ENCODE results near the gene BPI.
"Not testable (repeated sequence)": the region's sequence is repeated elsewhere in the genome, so short reads cannot be mapped to it uniquely, and the experiment has no call there.

Gene BPI

DNA sequence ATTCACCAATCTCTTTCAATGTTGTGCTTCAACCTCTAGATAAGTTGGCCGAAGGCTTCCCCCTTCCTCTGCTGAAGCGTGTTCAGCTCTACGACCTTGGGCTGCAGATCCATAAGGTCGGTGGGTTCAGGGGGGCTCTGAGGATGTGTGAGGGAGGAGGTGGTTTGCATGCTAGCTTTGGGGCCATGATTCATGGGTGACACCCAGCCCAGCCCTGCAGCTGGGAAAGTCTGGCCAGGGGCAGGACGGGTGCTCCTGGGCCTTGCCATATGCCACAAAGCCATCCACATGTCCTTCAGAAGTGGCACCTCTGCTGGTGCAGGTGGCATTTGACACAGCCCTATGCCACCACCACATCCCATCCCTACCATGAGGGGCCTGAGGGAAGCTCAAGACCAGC is 69.9 kb downstream of the BPI start:
- no peak overlapping the region for H3K27ac ChIP-seq (ENCODE audit: low read depth, low read length)
- H2AK5ac ChIP-seq (ENCODE audit: low read length): no peak overlapping the region
- H2BK120ac ChIP-seq (ENCODE audit: insufficient read depth, low read length, poor library complexity): no peak overlapping the region
- no peak overlapping the region for H3K4me3 ChIP-seq (ENCODE audit: low read depth, low read length)
- H3K79me2 ChIP-seq (ENCODE audit: control insufficient read depth, insufficient read depth, low read length, poor library complexity): no peaks in the 10 kb centered on the region
- no peak overlapping the region for H2AFZ ChIP-seq (ENCODE audit: insufficient read depth, low read length, poor library complexity)
- no peaks in the 10 kb centered on the region for H3K27me3 ChIP-seq (ENCODE audit: insufficient read depth, low read length)
- no peak overlapping the region for H2BK5ac ChIP-seq (ENCODE audit: low read depth, low read length, poor library complexity)
- H3K4me1 ChIP-seq (ENCODE audit: control insufficient read depth in 1 of 2, insufficient read depth in 2 of 2, low read length in 2 of 2): no peaks in the 10 kb centered on the region
- no peak overlapping the region for H4K91ac ChIP-seq (ENCODE audit: low read depth, low read length)
- no peak overlapping the region for H3K14ac ChIP-seq (ENCODE audit: low read length)
- no peak overlapping the region for H3K4me2 ChIP-seq (ENCODE audit: low read length)
- H3K23ac ChIP-seq (ENCODE audit: low read length): no peak overlapping the region
- no peak overlapping the region for H3K18ac ChIP-seq (ENCODE audit: low read length)
- peaks cover 2% of the 10 kb centered on the region for H3K9me3 ChIP-seq (ENCODE audit: insufficient read depth, low read depth, low read length)
- no peak for DNase-seq
- H3K36me3 ChIP-seq (ENCODE audit: control insufficient read depth in 1 of 2, insufficient read depth in 2 of 2, low read length in 2 of 2): no peaks in the 10 kb centered on the region
- no peak overlapping the region for H4K12ac ChIP-seq (ENCODE audit: low read depth, low read length)
- H3K9ac ChIP-seq (ENCODE audit: low read length): no peak overlapping the region
- no peak overlapping the region for H2BK12ac ChIP-seq (ENCODE audit: low read length)
- WGBS (ENCODE audit: extremely low coverage, insufficient coverage, insufficient read length): no CpG with 5 or more reads among the region's 5 CpGs
- no peak overlapping the region for H3K4ac ChIP-seq (ENCODE audit: low read depth, low read length)
- no peak overlapping the region for H4K8ac ChIP-seq (ENCODE audit: low read depth, low read length)
- H3K79me1 ChIP-seq (ENCODE audit: low read length): no peaks in the 10 kb centered on the region

DNA sequence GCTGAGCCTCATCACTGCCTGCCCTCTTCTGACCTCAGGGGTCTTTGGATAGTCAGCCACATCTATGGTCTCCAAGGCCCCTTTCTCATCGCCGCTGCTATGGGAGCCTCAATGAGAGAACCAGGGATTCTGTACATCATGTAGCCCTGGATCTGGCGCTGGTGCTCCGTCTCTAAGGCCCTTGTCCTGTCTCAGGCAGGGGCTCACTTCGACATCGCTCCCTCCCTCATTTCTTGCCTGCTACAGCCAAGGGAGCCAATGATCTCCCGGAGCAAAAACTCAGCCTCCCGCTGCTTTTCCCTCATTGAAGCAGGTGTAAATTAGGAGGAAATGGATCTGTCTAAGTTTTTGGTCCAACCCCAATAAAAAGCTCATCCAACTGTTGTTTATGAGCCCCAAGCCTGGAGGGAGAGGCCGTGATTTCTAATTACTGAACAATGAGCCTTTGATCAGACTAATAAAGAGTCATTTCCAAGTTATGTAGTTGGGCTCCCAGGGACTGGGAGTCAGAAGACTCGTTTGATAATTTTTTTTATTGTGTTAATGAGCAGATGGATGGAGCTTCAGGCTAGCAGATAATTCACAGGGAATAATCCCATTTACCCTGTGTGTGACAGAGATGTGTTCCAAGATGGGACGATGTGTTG is 73.2 kb downstream of the BPI start:
- no peak overlapping the region for H3K14ac ChIP-seq (ENCODE audit: low read length)
- no peak for DNase-seq
- no peaks in the 10 kb centered on the region for H3K79me2 ChIP-seq (ENCODE audit: control insufficient read depth, insufficient read depth, low read length, poor library complexity)
- H3K79me1 ChIP-seq (ENCODE audit: low read length): no peaks in the 10 kb centered on the region
- no peaks in the 10 kb centered on the region for H3K36me3 ChIP-seq (ENCODE audit: control insufficient read depth in 1 of 2, insufficient read depth in 2 of 2, low read length in 2 of 2)
- H2BK120ac ChIP-seq (ENCODE audit: insufficient read depth, low read length, poor library complexity): no peak overlapping the region
- H3K4ac ChIP-seq (ENCODE audit: low read depth, low read length): no peak overlapping the region
- no peak overlapping the region for H4K8ac ChIP-seq (ENCODE audit: low read depth, low read length)
- H3K4me3 ChIP-seq (ENCODE audit: low read depth, low read length): no peak overlapping the region
- H3K27me3 ChIP-seq (ENCODE audit: insufficient read depth, low read length): no peaks in the 10 kb centered on the region
- H4K91ac ChIP-seq (ENCODE audit: low read depth, low read length): no peak overlapping the region
- H3K9me3 ChIP-seq (ENCODE audit: insufficient read depth, low read depth, low read length): peaks cover 2% of the 10 kb centered on the region
- H3K27ac ChIP-seq (ENCODE audit: low read depth, low read length): no peak overlapping the region
- no peak overlapping the region for H2AFZ ChIP-seq (ENCODE audit: insufficient read depth, low read length, poor library complexity)
- H2AK5ac ChIP-seq (ENCODE audit: low read length): no peak overlapping the region
- no peak overlapping the region for H3K9ac ChIP-seq (ENCODE audit: low read length)
- H3K4me2 ChIP-seq (ENCODE audit: low read length): no peak overlapping the region
- no peak overlapping the region for H3K23ac ChIP-seq (ENCODE audit: low read length)
- H3K4me1 ChIP-seq (ENCODE audit: control insufficient read depth in 1 of 2, insufficient read depth in 2 of 2, low read length in 2 of 2): no peaks in the 10 kb centered on the region
- H4K12ac ChIP-seq (ENCODE audit: low read depth, low read length): no peak overlapping the region
- no peak overlapping the region for H2BK12ac ChIP-seq (ENCODE audit: low read length)
- WGBS (ENCODE audit: extremely low coverage, insufficient coverage, insufficient read length): no CpG with 5 or more reads among the region's 11 CpGs
- H3K18ac ChIP-seq (ENCODE audit: low read length): no peak overlapping the region
- H2BK5ac ChIP-seq (ENCODE audit: low read depth, low read length, poor library complexity): no peak overlapping the region

DNA sequence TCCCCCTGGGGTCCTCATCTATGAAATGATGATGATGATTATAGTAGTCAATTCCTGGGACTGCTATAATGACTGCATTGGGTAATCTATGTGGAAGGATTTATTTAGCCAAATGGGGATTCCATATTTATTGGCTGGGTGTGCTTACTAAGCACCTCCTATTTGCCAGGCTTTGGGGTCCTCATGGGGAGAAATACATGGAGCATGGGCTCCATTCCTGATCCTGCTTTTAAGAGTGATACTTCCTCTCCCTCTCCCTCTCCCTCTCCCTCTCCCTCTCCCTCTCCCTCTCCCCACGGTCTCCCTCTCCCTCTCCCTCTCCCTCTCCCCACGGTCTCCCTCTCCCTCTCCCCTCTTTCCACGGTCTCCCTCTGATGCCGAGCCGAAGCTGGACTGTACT is 73.9 kb downstream of the BPI start:
- H3K9me3 ChIP-seq (ENCODE audit: insufficient read depth, low read depth, low read length); H3K79me1 ChIP-seq (ENCODE audit: low read length); H3K18ac ChIP-seq (ENCODE audit: low read length); H3K4me3 ChIP-seq (ENCODE audit: low read depth, low read length); H4K12ac ChIP-seq (ENCODE audit: low read depth, low read length); H3K9ac ChIP-seq (ENCODE audit: low read length); H3K4ac ChIP-seq (ENCODE audit: low read depth, low read length); H3K23ac ChIP-seq (ENCODE audit: low read length); DNase-seq; H3K79me2 ChIP-seq (ENCODE audit: control insufficient read depth, insufficient read depth, low read length, poor library complexity); H4K91ac ChIP-seq (ENCODE audit: low read depth, low read length); H2BK12ac ChIP-seq (ENCODE audit: low read length); H2BK120ac ChIP-seq (ENCODE audit: insufficient read depth, low read length, poor library complexity); H3K14ac ChIP-seq (ENCODE audit: low read length); H4K8ac ChIP-seq (ENCODE audit: low read depth, low read length); H3K27me3 ChIP-seq (ENCODE audit: insufficient read depth, low read length); H3K36me3 ChIP-seq (ENCODE audit: control insufficient read depth in 1 of 2, insufficient read depth in 2 of 2, low read length in 2 of 2); H3K27ac ChIP-seq (ENCODE audit: low read depth, low read length); H2BK5ac ChIP-seq (ENCODE audit: low read depth, low read length, poor library complexity); H3K4me2 ChIP-seq (ENCODE audit: low read length); H3K4me1 ChIP-seq (ENCODE audit: control insufficient read depth in 1 of 2, insufficient read depth in 2 of 2, low read length in 2 of 2); H2AFZ ChIP-seq (ENCODE audit: insufficient read depth, low read length, poor library complexity); H2AK5ac ChIP-seq (ENCODE audit: low read length): not testable (repeated sequence)
- WGBS (ENCODE audit: extremely low coverage, insufficient coverage, insufficient read length): no CpG with 5 or more reads among the region's 5 CpGs

DNA sequence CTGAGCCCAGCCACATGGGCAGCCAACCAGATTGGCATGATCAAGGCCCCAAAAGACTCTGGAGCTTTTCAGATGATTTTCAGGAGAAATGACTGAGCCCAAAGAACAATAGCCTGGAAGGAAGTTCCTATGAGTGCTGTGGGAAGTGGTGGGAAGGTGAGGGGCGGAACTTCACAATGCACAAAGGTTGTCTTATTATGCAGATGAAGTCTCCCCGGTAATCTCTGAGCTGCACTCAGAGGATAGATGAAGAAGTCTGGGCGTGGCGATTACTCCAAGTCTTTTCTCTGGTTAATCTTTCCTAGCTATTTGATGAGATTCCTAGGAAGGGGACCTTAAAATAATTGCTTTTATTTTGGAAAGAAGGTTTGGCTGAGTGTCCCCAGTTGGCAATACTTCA is 79.2 kb downstream of the BPI start:
- Histone ChIP-seq H3K4me2 (ENCODE audit: low read length) (no peak overlapping the region), H2BK120ac (ENCODE audit: insufficient read depth, low read length, poor library complexity) (no peak overlapping the region), H3K14ac (ENCODE audit: low read length) (no peak overlapping the region), H3K4me3 (ENCODE audit: low read depth, low read length) (no peak overlapping the region), H3K27ac (ENCODE audit: low read depth, low read length) (no peak overlapping the region), H2AK5ac (ENCODE audit: low read length) (no peak overlapping the region), H3K79me2 (ENCODE audit: control insufficient read depth, insufficient read depth, low read length, poor library complexity) (no peaks in the 10 kb centered on the region), H3K27me3 (ENCODE audit: insufficient read depth, low read length) (no peaks in the 10 kb centered on the region), H2AFZ (ENCODE audit: insufficient read depth, low read length, poor library complexity) (no peak overlapping the region), H2BK12ac (ENCODE audit: low read length) (no peak overlapping the region), H4K91ac (ENCODE audit: low read depth, low read length) (no peak overlapping the region), H3K4ac (ENCODE audit: low read depth, low read length) (no peak overlapping the region), H2BK5ac (ENCODE audit: low read depth, low read length, poor library complexity) (no peak overlapping the region), H3K4me1 (ENCODE audit: control insufficient read depth in 1 of 2, insufficient read depth in 2 of 2, low read length in 2 of 2) (no peaks in the 10 kb centered on the region), H3K9ac (ENCODE audit: low read length) (no peak overlapping the region), H3K9me3 (ENCODE audit: insufficient read depth, low read depth, low read length) (no peaks in the 10 kb centered on the region), H3K79me1 (ENCODE audit: low read length) (no peaks in the 10 kb centered on the region), H3K23ac (ENCODE audit: low read length) (no peak overlapping the region), H4K12ac (ENCODE audit: low read depth, low read length) (no peak overlapping the region), H3K36me3 (ENCODE audit: control insufficient read depth in 1 of 2, insufficient read depth in 2 of 2, low read length in 2 of 2) (no peaks in the 10 kb centered on the region), H4K8ac (ENCODE audit: low read depth, low read length) (no peak overlapping the region), H3K18ac (ENCODE audit: low read length) (no peak overlapping the region)
- no peak for DNase-seq
- WGBS (ENCODE audit: extremely low coverage, insufficient coverage, insufficient read length): no CpG with 5 or more reads among the region's 4 CpGs

All from trophoblast cell (in vitro differentiated cells and primary cell).